C4-2B (cell line): ENCODE data around the gene GFOD1.

Experiments used
- CTCF ChIP-seq: fragments of 450-650 bp; conservative IDR thresholded peaks from 2 replicates; pipeline ENCODE4 v1.5.1; 2017; ENCODE audit warnings: mild to moderate bottlenecking
- ZFX ChIP-seq: fragments of 450-650 bp; IDR thresholded peaks from 2 replicates; pipeline ENCODE4 v1.6.1; 2017

GRCh38 chr6:13515912-13516311 is 28.5 kb upstream of the GFOD1 start:
- TF ChIP-seq CTCF = no peak
- TF ChIP-seq ZFX = no peak
